ENCODE results near the gene DHRSX. TPM values are rescaled to one million over a fixed set of nuclear protein-coding genes. Genes with fewer than 3 reads are reported as not detected.

DHRSX gene
- polyA plus RNA-seq, 3 donors, result 12.9 to 33.2 (median 28.3) TPM

DNA sequence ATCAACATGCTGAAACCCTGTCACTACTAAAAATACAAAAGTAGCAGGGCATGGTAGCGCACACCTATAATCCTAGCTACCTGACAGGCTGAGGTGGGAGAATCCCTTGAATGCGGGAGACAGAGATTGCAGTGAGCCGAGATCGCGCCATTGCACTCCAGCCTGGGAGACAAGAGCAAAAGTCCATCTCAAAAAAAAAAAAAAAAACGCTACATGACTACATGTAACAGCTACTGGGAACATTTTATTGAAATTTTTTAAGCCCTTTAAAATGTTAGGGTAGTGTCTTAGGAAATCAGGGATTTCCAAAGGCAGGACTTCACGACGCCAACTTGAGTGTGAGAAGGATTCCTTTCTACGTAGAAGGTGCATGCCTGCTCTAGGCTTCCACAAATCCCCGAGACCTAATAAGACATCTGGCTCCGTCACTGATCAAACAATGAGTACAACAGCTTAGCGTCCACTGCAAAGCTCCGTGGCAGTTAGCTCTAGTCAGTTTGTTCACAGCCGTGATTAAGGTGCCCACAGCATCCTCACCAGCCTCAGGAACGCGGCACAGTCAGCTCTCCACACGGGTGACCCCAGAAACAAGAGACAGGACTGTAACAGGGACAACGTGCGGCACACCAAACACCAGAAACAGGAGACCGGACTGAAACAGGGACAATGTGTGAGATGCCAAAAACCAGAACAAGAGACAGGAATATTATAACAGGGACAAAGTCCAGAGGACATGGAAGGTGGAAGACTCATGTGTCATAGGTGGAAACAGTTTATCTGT lies 33.7 kb downstream of the DHRSX start:
- H3K4me3 Mint-ChIP-seq, result no peak overlapping the region
- Histone ChIP-seq H3K4me1 (ENCODE audit: control insufficient read depth in 1 of 2, insufficient read depth in 2 of 2, low read length in 2 of 2) (no peaks in the 10 kb centered on the region), H3K79me2 (ENCODE audit: insufficient read depth, low read length) (peaks cover 30% of the 10 kb centered on the region), H3K9me3 (replicated peaks in 1 of 2; ENCODE audit: control insufficient read depth in 1 of 2, insufficient read depth in 1 of 2, low read length in 2 of 2) (no peaks in the 10 kb centered on the region), H3K27me3 (ENCODE audit: control insufficient read depth in 2 of 2, insufficient read depth in 2 of 2, low read length in 2 of 2) (no peaks in the 10 kb centered on the region), H2AFZ (ENCODE audit: insufficient read depth, low read depth, low read length, poor library complexity, severe bottlenecking) (no peak overlapping the region), H4K20me1 (ENCODE audit: insufficient read depth, low read length) (peaks cover 96% of the 10 kb centered on the region), H3K4me2 (replicated peaks; ENCODE audit: extremely low read depth, low read length, poor library complexity, severe bottlenecking) (no peak overlapping the region), H3K4me3 (replicated peaks in 1 of 3; ENCODE audit: low read depth in 2 of 3, low read length in 3 of 3) (no peak overlapping the region), H3K36me3 (replicated peaks in 1 of 2; ENCODE audit: control insufficient read depth in 1 of 2, insufficient read depth in 2 of 2, low read length in 2 of 2) (no peaks in the 10 kb centered on the region), H3K27ac (ENCODE audit: low read depth in 1 of 2, low read length in 2 of 2) (no peak overlapping the region), H3K9ac (ENCODE audit: insufficient read depth, low read length, poor library complexity, severe bottlenecking) (no peak overlapping the region)
- intact Hi-C loops (cut with micrococcal nuclease), result no loop called here
- peaks cover 5% of the 10 kb centered on the region in 2 donors for H3K36me3 Mint-ChIP-seq
- WGBS (ENCODE audit: insufficient coverage), result 95% methylated on average over 14 of the region's 20 CpGs
- no peaks in the 10 kb centered on the region for H3K4me1 Mint-ChIP-seq
- H3K27me3 Mint-ChIP-seq (ENCODE audit: low read depth in 3 of 3), result no peaks in the 10 kb centered on the region
- H3K27ac Mint-ChIP-seq, result peak overlapping the region in 3 of 7 donors; percentile 0 to 57 (median 2)
- no peak for DNase-seq
- peaks cover 0 to 10% (median 0%) of the 10 kb centered on the region in 7 donors for H3K9me3 Mint-ChIP-seq
- TF ChIP-seq, protein P1, sequence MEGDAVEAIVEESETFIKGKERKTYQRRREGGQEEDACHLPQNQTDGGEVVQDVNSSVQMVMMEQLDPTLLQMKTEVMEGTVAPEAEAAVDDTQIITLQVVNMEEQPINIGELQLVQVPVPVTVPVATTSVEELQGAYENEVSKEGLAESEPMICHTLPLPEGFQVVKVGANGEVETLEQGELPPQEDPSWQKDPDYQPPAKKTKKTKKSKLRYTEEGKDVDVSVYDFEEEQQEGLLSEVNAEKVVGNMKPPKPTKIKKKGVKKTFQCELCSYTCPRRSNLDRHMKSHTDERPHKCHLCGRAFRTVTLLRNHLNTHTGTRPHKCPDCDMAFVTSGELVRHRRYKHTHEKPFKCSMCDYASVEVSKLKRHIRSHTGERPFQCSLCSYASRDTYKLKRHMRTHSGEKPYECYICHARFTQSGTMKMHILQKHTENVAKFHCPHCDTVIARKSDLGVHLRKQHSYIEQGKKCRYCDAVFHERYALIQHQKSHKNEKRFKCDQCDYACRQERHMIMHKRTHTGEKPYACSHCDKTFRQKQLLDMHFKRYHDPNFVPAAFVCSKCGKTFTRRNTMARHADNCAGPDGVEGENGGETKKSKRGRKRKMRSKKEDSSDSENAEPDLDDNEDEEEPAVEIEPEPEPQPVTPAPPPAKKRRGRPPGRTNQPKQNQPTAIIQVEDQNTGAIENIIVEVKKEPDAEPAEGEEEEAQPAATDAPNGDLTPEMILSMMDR (IDR thresholded peaks at IDR 0.05), result no peak

DNA sequence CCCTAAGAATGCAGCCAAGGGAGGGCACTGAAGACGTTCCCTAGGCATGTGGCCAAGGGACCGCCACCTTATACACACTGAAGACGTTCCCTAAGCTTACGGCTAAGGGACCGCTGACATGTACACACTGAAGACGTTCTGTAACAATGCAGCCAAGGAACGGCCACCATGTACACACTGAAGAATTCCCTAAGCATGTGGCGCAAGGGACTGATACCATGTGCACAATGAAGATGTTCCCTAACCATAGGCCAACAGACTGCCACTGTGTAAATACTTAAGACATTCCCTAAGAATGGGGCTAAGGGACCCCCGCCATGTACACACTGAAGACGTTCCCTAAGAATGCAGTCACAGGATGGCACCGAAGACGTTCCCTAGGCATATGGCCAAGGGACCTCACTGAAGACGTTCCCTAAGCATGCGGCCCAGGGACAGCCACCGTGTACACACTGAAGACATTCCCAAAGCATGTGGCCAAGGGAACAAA lies 36.1 kb downstream of the DHRSX start:
- H3K27ac Mint-ChIP-seq, result no peak overlapping the region
- H4K20me1 ChIP-seq (ENCODE audit: insufficient read depth, low read length), result peaks cover 89% of the 10 kb centered on the region
- no peaks in the 10 kb centered on the region for H3K4me1 ChIP-seq (ENCODE audit: control insufficient read depth in 1 of 2, insufficient read depth in 2 of 2, low read length in 2 of 2)
- H3K36me3 Mint-ChIP-seq, result peaks cover 4% of the 10 kb centered on the region in 2 donors
- no peak overlapping the region for H3K27ac ChIP-seq (ENCODE audit: low read depth in 1 of 2, low read length in 2 of 2)
- no peak for DNase-seq
- H2AFZ ChIP-seq (ENCODE audit: insufficient read depth, low read depth, low read length, poor library complexity, severe bottlenecking), result no peak overlapping the region
- TF ChIP-seq, protein P1 (IDR thresholded peaks at IDR 0.05), result no peak
- intact Hi-C loops (cut with micrococcal nuclease), result no loop called here
- H3K9me3 Mint-ChIP-seq, result peaks cover 0 to 1% (median 0%) of the 10 kb centered on the region in 7 donors
- H3K9ac ChIP-seq (ENCODE audit: insufficient read depth, low read length, poor library complexity, severe bottlenecking), result no peak overlapping the region
- no peak overlapping the region for H3K4me3 ChIP-seq (replicated peaks in 1 of 3; ENCODE audit: low read depth in 2 of 3, low read length in 3 of 3)
- no peaks in the 10 kb centered on the region for H3K27me3 ChIP-seq (ENCODE audit: control insufficient read depth in 2 of 2, insufficient read depth in 2 of 2, low read length in 2 of 2)
- no peak overlapping the region for H3K4me3 Mint-ChIP-seq
- H3K9me3 ChIP-seq (replicated peaks in 1 of 2; ENCODE audit: control insufficient read depth in 1 of 2, insufficient read depth in 1 of 2, low read length in 2 of 2), result no peaks in the 10 kb centered on the region
- H3K4me2 ChIP-seq (replicated peaks; ENCODE audit: extremely low read depth, low read length, poor library complexity, severe bottlenecking), result no peak overlapping the region
- H3K36me3 ChIP-seq (replicated peaks in 1 of 2; ENCODE audit: control insufficient read depth in 1 of 2, insufficient read depth in 2 of 2, low read length in 2 of 2), result no peaks in the 10 kb centered on the region
- WGBS (ENCODE audit: insufficient coverage), result 97% methylated on average over 15 of the region's 15 CpGs
- no peaks in the 10 kb centered on the region for H3K4me1 Mint-ChIP-seq
- peaks cover 23% of the 10 kb centered on the region for H3K79me2 ChIP-seq (ENCODE audit: insufficient read depth, low read length)
- peaks cover 0 to 1% (median under 1%) of the 10 kb centered on the region in 3 donors for H3K27me3 Mint-ChIP-seq (ENCODE audit: low read depth in 3 of 3)

All from CD14-positive monocyte (primary cell).